ENCODE data around the gene ATP9B.

ATP9B gene

GRCh38 chr18:79396431-79397246, 327.4 kb downstream of the ATP9B start:
- no peak for DNase-seq (ENCODE audit: low read depth)

GRCh38 chr18:79397247-79397829, 328.1 kb downstream of the ATP9B start:
- DNase-seq (ENCODE audit: low read depth): no peak

- no peak for DNase-seq (ENCODE audit: low read depth)
These were observed 328.9 kb downstream of the ATP9B start for GRCh38 chr18:79397830-79398761.

GRCh38 chr18:79399275-79400081, 330.3 kb downstream of the ATP9B start:
- no peak for DNase-seq (ENCODE audit: low read depth)

GRCh38 chr18:79400091-79400590, 330.9 kb downstream of the ATP9B start:
- no peak for DNase-seq (ENCODE audit: low read depth)

GRCh38 chr18:79400591-79401381, 331.6 kb downstream of the ATP9B start:
- no peak for DNase-seq (ENCODE audit: low read depth)

GRCh38 chr18:79401494-79402208, 332.5 kb downstream of the ATP9B start:
- no peak for DNase-seq (ENCODE audit: low read depth)

- no peak for DNase-seq (ENCODE audit: low read depth)
These were observed 333.0 kb downstream of the ATP9B start for GRCh38 chr18:79402209-79402576.

GRCh38 chr18:79402977-79403722, 334.0 kb downstream of the ATP9B start:
- no peak for DNase-seq (ENCODE audit: low read depth)

GRCh38 chr18:79403723-79404566, 334.8 kb downstream of the ATP9B start:
- no peak for DNase-seq (ENCODE audit: low read depth)

GRCh38 chr18:79404567-79404910, 335.3 kb downstream of the ATP9B start:
- DNase-seq (ENCODE audit: low read depth): no peak

GRCh38 chr18:79405019-79405780, 336.0 kb downstream of the ATP9B start:
- DNase-seq (ENCODE audit: low read depth): no peak

GRCh38 chr18:79405781-79406575, 336.8 kb downstream of the ATP9B start:
- no peak for DNase-seq (ENCODE audit: low read depth)

- no peak for DNase-seq (ENCODE audit: low read depth)
These were observed 337.5 kb downstream of the ATP9B start for GRCh38 chr18:79406708-79407107.

- no peak for DNase-seq (ENCODE audit: low read depth)
These were observed 340.1 kb downstream of the ATP9B start for GRCh38 chr18:79409313-79409712.

GRCh38 chr18:79410171-79410641, 341.0 kb downstream of the ATP9B start:
- DNase-seq (ENCODE audit: low read depth): no peak
